Endothelial cell of umbilical vein (primary cell): ENCODE results near the gene WASF2. TPM values are rescaled to one million over a fixed set of nuclear protein-coding genes. Genes with fewer than 3 reads are reported as not detected.

Experiments used
- BruUV-seq: library from RNA; stranded (reverse); fragments of 400-500 nt; replicated peaks from 2 replicates; lab custom pipeline; 2021; lab: Mats Ljungman, UMichigan
- CTCF ChIA-PET: fragments of 300-600, 350-600 bp; sonication (Branson Sonifier 250); formaldehyde crosslinking; loops from one replicate; lab custom pipeline; 2021; ENCODE audit warnings: antibody characterized with exemption, inconsistent platforms; lab: Charles Lee
- POLR2A ChIA-PET: fragments of 300-600, 350-600 bp; sonication (Branson Sonifier 250); formaldehyde crosslinking; loops from one replicate; lab custom pipeline; 2021; ENCODE audit warnings: antibody characterized with exemption, inconsistent platforms; lab: Charles Lee
- DNase-seq: peaks from one replicate; pipeline ENCODE4 v3.0.0-alpha.2; 2011; ENCODE audit warnings: low read depth, low spot score
- FAIRE-seq: peaks from 2 replicates; lab custom pipeline; 2011; peaks lifted over from hg19 to GRCh38; lab: Jason Lieb, UNC
- H2AFZ ChIP-seq: 2 replicates; pipeline ENCODE4 v1.6.0; 2012; ENCODE audit warnings: low read depth, low read length, control low read depth, inconsistent platforms
- H3K27ac ChIP-seq: 2 replicates; pipeline ENCODE4 v1.5.1; 2011; ENCODE audit warnings: low read depth, mild to moderate bottlenecking, control low read depth, low read length, moderate library complexity; ENCODE audit not compliant: insufficient read depth
- H3K27me3 ChIP-seq, 2 experiments: 2 replicates each; pipeline versions ENCODE4 v1.6.0 to v1.6.1; 2011; ENCODE audit warnings: low read length in 2 of 2, mixed read lengths in 1 of 2; ENCODE audit not compliant: control insufficient read depth in 2 of 2, insufficient read depth in 2 of 2
- H3K36me3 ChIP-seq, 2 experiments: 2 replicates in 1 of 2; 3 replicates in 1 of 2; pipeline ENCODE4 v1.5.1; 2011; ENCODE audit warnings: low read length in 2 of 2, mild to moderate bottlenecking in 1 of 2, moderate library complexity in 1 of 2; ENCODE audit not compliant: control insufficient read depth in 2 of 2, insufficient read depth in 2 of 2; ENCODE audit errors: extremely low read depth in 1 of 2
- H3K4me1 ChIP-seq: 3 replicates; pipeline ENCODE4 v1.5.1; 2011; ENCODE audit warnings: mild to moderate bottlenecking, low read length; ENCODE audit not compliant: control insufficient read depth, insufficient read depth; ENCODE audit errors: extremely low read depth
- H3K4me2 ChIP-seq: 2 replicates; pipeline ENCODE4 v1.6.1; 2011; ENCODE audit warnings: low read length, control low read depth, mixed read lengths; ENCODE audit not compliant: insufficient read depth
- H3K4me3 ChIP-seq, 3 experiments: fragments of 200-600 bp in 1 of 3; sonication (generic), shearing (Covaris generic) in 1 of 3; replicated peaks in 1 of 3; 2 replicates each; pipeline ENCODE4 v1.5.1; 2011 to 2016; ENCODE audit warnings: control low read depth in 3 of 3, low read length in 3 of 3, mild to moderate bottlenecking in 2 of 3, inconsistent platforms in 1 of 3, low read depth in 1 of 3, moderate library complexity in 1 of 3; ENCODE audit not compliant: insufficient read depth in 1 of 3
- H3K79me2 ChIP-seq: 2 replicates; pipeline ENCODE4 v1.6.0; 2012; ENCODE audit warnings: low read length, inconsistent platforms; ENCODE audit not compliant: control insufficient read depth, insufficient read depth
- H3K9ac ChIP-seq: replicated peaks from 2 replicates; pipeline ENCODE3; 2011; ENCODE audit warnings: low read length, control low read depth; ENCODE audit not compliant: insufficient read depth; ENCODE audit errors: extremely low read depth
- H3K9me1 ChIP-seq: replicated peaks from 3 replicates; pipeline ENCODE4 v1.6.0; 2011; ENCODE audit warnings: mild to moderate bottlenecking, low read length; ENCODE audit not compliant: control insufficient read depth, insufficient read depth; ENCODE audit errors: extremely low read depth
- H3K9me3 ChIP-seq: replicated peaks from 2 replicates; pipeline ENCODE4 v1.5.1; 2012; ENCODE audit warnings: low read length, inconsistent platforms; ENCODE audit not compliant: control insufficient read depth, insufficient read depth
- H4K20me1 ChIP-seq: replicated peaks from 2 replicates; pipeline ENCODE3; 2011; ENCODE audit warnings: mild to moderate bottlenecking, low read length; ENCODE audit not compliant: control insufficient read depth, insufficient read depth; ENCODE audit errors: extremely low read depth
- CTCF ChIP-seq, 2 donors: IDR thresholded peaks; 1 replicate in 1 of 2; 2 replicates in 1 of 2; pipeline ENCODE4 v1.5.1; 2011; ENCODE audit warnings: low read length in 2 of 2, mild to moderate bottlenecking in 2 of 2, moderate library complexity in 2 of 2, control low read depth in 1 of 2, inconsistent platforms in 1 of 2, low read depth in 1 of 2; ENCODE audit not compliant: insufficient read depth in 1 of 2; ENCODE audit errors: extremely low read depth in 1 of 2
- EZH2 ChIP-seq: IDR thresholded peaks from 2 replicates; pipeline ENCODE4 v1.6.1; 2012; ENCODE audit warnings: borderline replicate concordance, low read depth, mild to moderate bottlenecking, moderate library complexity, low read length, inconsistent platforms; ENCODE audit not compliant: severe bottlenecking
- FOS ChIP-seq: IDR thresholded peaks from 2 replicates; pipeline ENCODE4 v1.6.1; 2011; ENCODE audit warnings: mild to moderate bottlenecking, low read length, moderate library complexity, borderline replicate concordance; ENCODE audit not compliant: insufficient read depth
- GATA2 ChIP-seq: IDR thresholded peaks from 2 replicates; pipeline ENCODE4 v1.7.0; 2011; ENCODE audit warnings: low read depth, mild to moderate bottlenecking, moderate library complexity, mixed read lengths, low read length; ENCODE audit not compliant: insufficient read length, insufficient read depth
- JUN ChIP-seq: IDR thresholded peaks from 2 replicates; pipeline ENCODE4 v1.6.1; 2011; ENCODE audit warnings: borderline replicate concordance, low read depth; ENCODE audit not compliant: insufficient read length, insufficient read depth
- MAX ChIP-seq: IDR thresholded peaks from 2 replicates; pipeline ENCODE4 v1.6.1; 2011; ENCODE audit not compliant: insufficient read depth, insufficient read length
- MYC ChIP-seq: IDR thresholded peaks from one replicate; pipeline ENCODE4 v1.6.1; 2011; ENCODE audit warnings: mild to moderate bottlenecking, low read depth, low read length
- POLR2A ChIP-seq: IDR thresholded peaks from 2 replicates; pipeline ENCODE4 v1.6.1; 2012; ENCODE audit warnings: low read depth, mild to moderate bottlenecking, control low read depth, low read length
- POLR2AphosphoS5 ChIP-seq: IDR thresholded peaks from 2 replicates; pipeline ENCODE4 v1.6.1; 2012; ENCODE audit warnings: low read depth, mild to moderate bottlenecking, control low read depth, low read length, moderate library complexity; ENCODE audit not compliant: insufficient read depth
- dilution Hi-C: fragments of 300-500 bp; cut with MboI; formaldehyde crosslinking; loops from one replicate; pipeline ENCODE4 v1.15.0; 2019; ENCODE audit warnings: low sequenced_read_pairs; ENCODE audit not compliant: extremely low pct_ligation_motif_present
- intact Hi-C: fragments of 100-400 bp; cut with micrococcal nuclease; formaldehyde crosslinking; loops from one replicate; pipeline ENCODE4 v1.10.0; 2022
- polyA plus RNA-seq, 4 experiments: library from polyadenylated mRNA; depleted of rRNA in 3 of 4; stranded (reverse) in 3 of 4; unstranded in 1 of 4; fragments of >200 nt; gene quantifications; 2 replicates each; pipeline versions ENCODE4 v1.2.1 to v1.2.3, GENCODE V29; 2011 to 2012; ENCODE audit warnings: missing spikeins in 1 of 4
- total RNA-seq: library from RNA; stranded (reverse); gene quantifications from 2 replicates; pipeline ENCODE4 v1.2.3, GENCODE V29; 2021

WASF2 gene
- total and polyA plus RNA-seq, 2 donors (not counting 3 experiments of a cell fraction or from before 2014, with no cell fraction given), result 76.9 to 172 TPM

GRCh38 chr1:27399251-27400025, 90.5 kb downstream of the WASF2 start:
- Histone ChIP-seq H3K79me2 (no peaks in the 10 kb centered on the region), H4K20me1 (no peaks in the 10 kb centered on the region), H2AFZ (no peak overlapping the region), H3K4me3 (no peak overlapping the region), H3K9me3 (no peaks in the 10 kb centered on the region), H3K4me2 (no peak overlapping the region), H3K9me1 (no peaks in the 10 kb centered on the region), H3K27ac (no peak overlapping the region), H3K4me1 (peaks cover 4% of the 10 kb centered on the region), H3K9ac (no peak overlapping the region), H3K36me3 (no peaks in the 10 kb centered on the region), H3K27me3 (no peaks in the 10 kb centered on the region)
- no TSS peak for BruUV-seq
- POLR2A ChIA-PET, result no interaction called here
- intact Hi-C loops (loop anchor here (10.0 kb wide), 1 partner anchor 285 kb away; no protein-coding TSS in a partner anchor), dilution Hi-C loops (loop anchor here (25.0 kb wide), 1 partner anchor 188 kb away; no protein-coding TSS in a partner anchor)
- TF ChIP-seq POLR2A (peak; percentile 33), MYC (no peak), MAX (no peak), GATA2 (no peak), EZH2 (no peak), CTCF (IDR thresholded peaks at IDR 0.05; ENCODE audit: extremely low read depth in 1 of 2, insufficient read depth in 1 of 2, low read depth in 1 of 2, low read length in 2 of 2) (no peak), FOS (no peak), POLR2AphosphoS5 (no peak), JUN (no peak)
- CTCF ChIA-PET, result interaction anchor here (1.3 to 6.6 kb wide), 4 partner anchors 41 to 206 kb away, joined by 3 to 275 read pairs (median 53); partner anchors contain the start of gene AHDC1
- DNase-seq (no peak), FAIRE-seq (no peak)
